T-helper 9 cell (primary cell): Measurements from ENCODE around the gene ATP11A.
"Not testable (repeated sequence)": the region's sequence is repeated elsewhere in the genome, so short reads cannot be mapped to it uniquely, and the experiment has no call there.

Experiments
- DNase-seq: peaks from one replicate; pipeline ENCODE4 v3.0.0-alpha.2; 2020

The ATP11A gene

DNA sequence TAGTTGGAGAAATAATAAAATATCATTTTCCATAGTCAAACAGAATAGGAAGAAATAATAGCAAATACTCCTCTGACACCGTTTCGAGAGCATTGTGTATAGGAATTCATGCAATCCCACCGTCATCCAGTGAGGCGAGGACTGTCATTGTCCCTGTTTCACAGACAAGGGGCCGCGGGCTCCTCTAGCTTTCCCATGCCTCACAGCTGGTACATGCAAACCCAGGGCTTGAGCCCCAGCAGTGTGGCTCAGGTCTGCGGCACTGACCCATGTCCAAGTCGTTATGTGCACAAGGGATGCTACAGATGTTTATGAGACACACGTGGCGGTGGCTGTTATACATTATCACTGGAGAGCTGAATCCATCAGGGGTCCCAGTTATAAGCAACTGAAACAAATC is 18.5 kb upstream of the ATP11A start:
- DNase-seq: no peak

DNA sequence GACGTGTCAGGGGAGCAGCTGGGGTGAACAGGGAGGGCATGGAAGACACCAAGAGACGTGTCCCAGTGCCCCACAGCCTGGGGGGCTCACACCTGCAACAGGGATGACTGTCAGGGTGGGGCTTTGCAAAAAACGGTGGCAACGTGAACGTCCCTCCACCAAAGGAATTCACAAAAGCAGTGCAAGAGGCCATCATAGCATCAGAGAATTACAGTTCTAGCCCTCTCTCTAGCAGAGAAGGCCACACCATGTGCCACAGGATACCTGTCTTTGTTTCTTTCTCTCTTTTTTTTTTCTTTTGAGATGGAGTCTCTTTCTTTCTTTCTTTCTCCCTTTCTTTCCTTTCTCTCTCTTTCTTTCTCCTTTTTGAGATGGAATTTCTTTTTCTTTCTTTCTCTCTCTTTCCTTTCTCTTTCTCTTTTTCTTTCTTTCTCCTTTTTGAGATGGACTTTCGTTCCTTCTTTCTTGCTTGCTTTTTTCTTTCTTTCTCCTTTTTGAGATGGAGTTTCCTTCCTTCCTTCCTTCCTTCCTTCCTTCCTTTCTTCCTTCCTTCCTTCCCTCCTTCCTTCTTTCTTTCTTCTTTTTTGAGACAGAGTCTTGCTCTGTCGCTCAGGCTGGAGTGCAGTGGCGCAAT is 17.1 kb upstream of the ATP11A start:
- DNase-seq: no peak

DNA sequence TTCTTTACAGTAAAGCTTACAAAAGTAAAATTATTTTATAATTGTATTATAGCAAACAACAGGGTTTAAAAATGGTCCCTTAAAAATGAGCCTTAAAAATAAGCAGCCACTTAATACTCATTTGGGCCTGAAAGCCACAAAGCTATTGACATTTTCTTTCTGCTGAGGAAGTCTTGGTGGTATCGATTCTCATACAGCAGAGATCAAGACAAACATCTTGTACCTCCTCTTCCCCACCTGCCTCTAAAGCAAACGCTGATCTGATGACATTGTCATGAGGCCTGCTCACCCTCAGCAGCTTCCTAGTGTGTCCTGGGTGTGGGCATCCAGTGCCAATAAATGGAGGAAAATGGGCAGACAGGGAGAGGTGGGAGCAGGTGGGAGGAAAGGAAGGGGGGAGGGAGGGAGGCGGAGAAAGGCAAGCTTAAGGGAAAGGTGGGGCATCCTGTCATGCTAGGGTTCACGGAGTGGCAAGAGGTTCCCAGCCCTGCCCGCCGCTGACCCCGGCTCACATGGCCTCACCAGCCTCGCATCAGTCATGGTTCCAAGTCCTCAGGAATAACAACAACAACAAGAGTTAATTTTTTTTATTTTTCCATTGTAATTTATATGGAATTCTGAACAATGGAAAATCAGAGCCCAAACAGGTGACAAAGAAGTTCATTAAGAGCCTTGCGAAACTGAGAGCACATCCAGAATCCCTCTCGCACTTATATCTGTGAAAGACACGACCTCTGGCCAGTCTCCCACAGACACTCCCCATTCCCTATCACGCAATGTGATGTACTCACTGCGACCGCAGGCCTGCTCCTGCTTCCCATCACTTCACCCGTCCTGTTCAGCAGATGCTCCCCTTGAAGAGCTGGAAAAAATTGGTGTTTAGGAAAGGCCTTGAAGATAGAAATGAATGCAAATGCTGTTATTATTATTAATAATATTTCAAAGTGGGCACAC is 15.1 kb upstream of the ATP11A start:
- DNase-seq: no peak

DNA sequence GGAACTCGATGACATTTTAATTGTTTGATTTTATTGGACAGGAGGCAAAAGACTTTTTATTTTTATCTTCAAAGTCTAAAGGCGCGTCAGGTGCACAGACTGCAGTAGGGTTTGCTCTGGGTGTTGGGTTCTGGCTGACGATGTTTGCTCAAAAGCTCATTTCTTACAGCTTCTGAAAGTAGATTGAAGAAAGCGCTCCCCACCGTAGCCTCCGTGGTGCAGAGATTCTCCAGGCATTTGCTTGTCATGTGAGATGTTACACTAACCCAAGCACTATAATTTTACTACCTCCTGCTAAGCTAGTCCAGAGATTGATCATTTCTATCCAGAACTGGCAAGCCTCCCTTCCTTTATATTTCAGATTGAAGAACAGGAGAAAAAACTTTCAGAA is 14.5 kb upstream of the ATP11A start:
- no peak for DNase-seq

DNA sequence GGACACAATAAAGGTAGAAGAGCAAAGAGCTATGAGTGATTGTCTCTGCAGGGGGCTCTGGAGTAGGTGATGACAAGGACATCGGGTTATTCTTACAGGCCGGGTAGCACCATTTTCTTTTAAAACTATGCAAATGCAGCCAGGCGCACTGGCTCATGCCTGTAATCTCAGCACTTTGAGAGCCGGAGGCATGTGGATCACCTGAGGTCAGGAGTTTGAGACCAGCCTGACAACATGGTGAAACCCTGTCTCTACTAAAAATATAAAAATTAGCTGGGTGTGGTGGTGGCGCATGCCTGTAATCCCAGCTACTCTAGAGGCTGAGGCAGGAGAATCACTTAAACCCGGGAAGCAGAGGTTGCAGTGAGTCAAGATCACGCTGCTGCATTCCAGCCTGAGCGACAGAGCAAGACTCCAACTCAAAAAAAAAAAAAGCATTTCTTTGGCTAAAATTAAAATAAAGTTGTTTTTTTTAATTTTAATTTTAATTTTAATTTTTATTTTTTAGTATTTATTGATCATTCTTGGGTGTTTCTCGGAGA is 12.3 kb upstream of the ATP11A start:
- DNase-seq: not testable (repeated sequence)

DNA sequence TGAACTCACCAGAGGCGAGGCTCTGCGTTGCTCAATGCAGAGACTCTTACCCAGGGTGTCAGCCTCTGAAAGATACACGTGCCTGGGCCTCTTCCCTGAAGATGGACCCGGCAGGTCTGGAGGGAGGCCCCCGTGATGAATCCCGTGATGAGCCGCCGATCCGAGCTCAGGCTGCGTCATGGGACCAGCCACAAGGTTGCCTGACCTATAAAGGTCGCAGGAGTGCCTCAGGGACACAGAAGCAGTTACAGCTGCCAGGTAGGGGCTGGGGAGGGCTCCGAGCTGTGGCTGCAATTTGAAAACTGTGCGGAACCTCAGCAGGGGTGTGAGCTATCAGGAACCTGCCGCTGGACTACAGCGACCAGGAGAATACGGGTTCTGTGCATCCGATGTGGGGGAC is 10.5 kb upstream of the ATP11A start:
- DNase-seq: no peak

DNA sequence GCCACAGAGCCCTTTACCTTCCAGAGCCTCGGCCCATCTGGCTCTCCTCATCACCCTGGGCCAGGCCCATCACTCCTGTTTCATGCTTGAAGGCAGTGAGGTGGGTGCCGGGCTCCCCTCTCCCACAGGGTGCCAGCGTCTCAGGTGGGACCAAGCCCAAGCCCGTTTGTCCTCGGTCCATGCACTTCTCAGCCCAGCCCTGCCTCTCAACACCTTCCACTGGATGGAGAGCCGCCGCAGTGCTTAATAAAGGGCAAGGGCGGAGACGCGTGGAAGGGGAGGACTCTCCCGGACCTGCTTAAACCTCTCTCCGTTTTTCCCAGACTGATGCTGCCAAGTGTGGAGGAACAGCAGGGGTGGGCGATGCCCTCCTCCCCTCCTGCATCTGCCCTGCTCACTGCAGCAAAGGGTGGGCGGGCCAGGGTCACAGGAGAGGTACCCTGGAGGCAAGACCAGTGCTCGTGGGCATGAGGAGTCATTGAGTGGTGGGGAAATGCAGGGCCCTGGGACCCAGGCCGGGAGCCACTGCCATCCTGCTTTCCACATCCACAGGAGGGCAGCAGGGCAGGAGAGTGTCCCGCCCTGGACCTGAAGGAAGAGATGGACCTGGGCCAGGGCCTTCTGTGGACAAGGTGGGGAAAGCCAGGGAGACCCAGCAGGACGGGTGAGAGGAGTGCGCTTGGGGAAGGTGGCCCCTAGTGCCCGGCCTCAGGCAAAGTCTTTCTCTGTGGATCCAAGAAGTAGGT is 9.7 kb upstream of the ATP11A start:
- DNase-seq: no peak

DNA sequence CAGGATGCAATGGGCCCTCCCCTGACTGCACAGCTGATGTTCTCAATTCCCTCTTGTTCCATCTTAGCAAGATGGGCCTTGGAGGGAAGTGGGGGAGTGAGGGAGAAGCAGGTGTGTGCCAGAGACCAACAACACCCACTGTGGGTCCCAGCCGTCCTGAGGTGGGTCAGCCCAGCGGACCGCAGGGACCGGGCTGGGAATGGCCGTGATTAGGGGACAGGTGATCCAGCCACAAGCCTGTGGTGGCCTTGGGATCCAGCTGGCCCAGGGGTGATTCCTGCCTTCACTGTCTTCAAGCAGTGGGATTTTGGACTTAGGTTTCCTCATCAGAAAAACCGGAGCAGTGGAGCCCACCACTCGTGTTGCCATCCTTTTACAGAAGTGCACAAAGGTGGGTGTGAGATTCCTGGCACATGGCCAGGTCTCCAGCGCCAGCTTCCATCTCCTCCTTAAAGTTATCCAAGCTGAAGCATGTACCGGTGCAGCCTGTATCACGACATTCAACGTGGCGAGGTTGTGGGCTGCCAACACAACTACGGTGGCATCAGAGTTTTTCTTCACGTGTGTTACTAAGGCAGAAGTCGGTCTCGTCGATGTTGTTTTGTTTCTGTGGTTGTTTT is 9.0 kb upstream of the ATP11A start:
- DNase-seq: no peak

DNA sequence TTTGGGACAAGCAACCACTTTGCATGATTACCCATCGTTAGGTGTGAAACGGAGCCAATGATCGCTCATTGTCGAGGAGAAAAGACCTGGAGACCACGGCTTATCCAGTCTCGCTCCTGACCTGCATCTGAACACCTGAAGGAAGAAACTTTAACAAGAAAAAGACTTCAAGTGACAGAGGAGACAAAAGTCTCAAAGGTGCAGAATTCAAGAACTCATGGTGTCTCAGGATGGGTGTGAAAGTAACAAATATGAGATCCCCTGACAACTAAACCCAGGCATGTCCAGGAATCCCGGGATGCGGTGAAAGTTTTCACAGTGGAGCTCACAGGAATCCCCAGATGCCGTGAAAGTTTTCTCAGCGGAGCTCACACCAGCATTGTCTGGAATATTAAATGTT is 6.3 kb upstream of the ATP11A start:
- DNase-seq: no peak

DNA sequence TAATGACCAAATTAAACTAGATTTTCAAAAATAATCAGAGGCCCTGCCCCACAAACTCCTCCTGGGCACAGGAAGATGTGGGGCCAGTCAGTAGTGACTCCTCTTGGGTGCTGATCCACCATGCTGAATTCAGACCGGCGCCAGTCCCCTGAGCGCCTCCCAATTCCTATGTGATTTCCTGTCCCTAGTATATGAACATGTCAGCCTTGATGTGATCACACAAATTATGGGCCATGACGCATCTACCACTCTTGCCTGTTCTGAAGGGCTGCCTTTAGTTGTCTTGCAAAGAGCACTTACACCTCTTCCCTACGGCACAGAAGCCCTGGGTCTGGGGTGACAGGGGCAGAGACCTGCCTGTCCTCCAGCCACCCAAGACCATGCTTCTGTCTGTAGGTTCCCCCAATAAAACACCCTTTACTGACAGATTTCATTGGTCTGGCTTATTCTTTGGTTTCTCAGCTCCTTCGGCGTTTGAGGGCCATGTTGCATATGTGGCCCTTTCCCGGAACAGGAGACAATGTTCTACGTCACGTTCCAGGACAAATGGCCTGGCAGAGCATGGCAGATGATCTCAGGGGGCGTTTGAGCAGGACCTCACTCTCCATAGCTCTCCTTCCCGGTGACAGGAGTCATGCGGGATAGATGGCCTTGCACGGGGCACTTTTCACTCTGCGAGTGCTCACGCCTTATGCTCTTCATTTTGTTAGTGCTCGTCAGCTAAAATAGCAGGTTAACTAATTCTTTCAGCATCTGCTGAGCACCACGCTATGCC is 5.6 kb upstream of the ATP11A start:
- no peak for DNase-seq

DNA sequence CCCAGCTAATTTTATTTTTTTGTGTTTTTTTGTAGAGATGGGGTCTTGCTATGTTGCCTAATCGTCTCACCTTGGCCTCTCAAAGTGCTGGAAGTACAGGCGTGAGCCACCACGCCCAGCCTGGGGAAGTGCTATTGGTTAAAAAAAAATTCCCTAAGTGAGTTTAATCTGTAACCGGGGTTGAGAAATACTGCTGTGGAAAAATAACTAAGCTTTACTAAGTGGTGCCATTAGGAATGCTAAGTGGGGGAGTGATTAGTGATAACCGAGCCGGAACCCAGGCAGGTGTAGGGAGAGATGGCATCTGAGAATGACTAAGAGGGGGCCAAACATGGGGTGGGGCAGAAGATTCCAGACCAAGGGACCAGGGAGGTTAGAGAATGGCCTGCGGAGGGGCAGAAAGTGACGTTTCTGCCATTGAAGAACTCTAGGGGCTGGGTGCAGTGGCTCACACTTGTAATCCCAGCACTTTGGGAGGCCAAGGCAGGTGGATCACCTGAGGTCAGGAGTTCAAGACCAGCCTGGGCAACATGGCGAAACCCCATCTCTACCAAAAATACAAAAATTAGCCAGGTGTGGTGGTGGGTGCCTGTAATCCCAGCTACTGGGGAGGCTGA is 4.5 kb upstream of the ATP11A start:
- not testable (repeated sequence) for DNase-seq

DNA sequence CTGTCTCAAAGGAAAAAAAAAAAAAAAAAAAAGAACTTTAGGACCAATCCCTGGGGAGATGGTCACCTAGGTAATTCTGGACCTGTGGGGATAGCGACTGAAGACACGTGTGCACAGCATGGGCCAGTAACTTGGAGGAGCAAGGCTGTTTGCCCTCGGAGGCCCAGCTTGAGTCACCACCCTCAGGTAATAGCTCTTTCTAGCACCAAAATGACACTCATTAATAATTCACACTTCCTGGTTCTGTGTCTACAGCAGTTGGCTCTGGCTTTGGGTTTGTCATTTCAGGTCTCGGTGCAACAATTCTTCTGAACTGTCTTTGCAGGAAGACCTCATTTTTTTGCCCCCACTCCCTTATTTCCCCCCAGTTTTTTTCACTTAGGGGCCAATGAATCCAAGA is 3.9 kb upstream of the ATP11A start:
- no peak for DNase-seq

DNA sequence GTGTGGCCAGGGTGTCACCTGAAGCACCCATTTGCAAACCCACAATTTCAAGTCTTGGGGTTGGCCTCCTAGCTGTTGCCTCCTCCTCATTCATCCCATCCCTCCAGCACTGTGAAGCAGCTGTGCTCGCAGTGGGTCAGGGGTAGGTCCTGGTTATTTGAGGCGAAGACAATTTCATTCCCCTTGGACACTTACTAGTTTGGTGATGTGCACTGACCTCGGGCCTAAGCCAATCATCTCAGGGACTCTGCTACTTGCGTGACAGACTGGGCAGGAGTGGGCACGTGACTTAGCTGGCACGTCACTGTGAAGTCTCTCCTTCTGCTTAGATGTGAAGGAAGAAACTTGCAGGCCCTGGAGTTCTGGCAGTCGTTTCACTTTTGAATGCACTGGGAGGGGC is 3.5 kb upstream of the ATP11A start:
- no peak for DNase-seq

DNA sequence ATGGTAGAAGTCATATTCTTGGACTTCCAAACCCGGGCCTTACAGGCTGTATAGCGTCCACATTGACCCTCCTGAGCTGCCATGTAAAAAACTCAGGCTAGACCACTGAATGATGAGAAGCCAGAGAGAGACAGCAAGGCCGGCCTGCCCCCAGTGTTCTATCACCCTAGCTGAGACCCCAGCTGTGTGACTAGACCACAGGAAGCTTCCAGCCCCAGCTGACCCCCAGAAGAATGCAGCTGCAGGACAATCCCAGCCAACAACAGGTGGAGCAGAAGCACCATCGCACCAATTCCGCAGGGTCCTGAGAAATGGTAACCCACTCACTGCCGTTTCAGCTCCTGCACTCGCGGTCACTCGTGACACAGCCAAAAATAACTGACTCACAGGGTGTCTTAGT is 2.9 kb upstream of the ATP11A start:
- no peak for DNase-seq

DNA sequence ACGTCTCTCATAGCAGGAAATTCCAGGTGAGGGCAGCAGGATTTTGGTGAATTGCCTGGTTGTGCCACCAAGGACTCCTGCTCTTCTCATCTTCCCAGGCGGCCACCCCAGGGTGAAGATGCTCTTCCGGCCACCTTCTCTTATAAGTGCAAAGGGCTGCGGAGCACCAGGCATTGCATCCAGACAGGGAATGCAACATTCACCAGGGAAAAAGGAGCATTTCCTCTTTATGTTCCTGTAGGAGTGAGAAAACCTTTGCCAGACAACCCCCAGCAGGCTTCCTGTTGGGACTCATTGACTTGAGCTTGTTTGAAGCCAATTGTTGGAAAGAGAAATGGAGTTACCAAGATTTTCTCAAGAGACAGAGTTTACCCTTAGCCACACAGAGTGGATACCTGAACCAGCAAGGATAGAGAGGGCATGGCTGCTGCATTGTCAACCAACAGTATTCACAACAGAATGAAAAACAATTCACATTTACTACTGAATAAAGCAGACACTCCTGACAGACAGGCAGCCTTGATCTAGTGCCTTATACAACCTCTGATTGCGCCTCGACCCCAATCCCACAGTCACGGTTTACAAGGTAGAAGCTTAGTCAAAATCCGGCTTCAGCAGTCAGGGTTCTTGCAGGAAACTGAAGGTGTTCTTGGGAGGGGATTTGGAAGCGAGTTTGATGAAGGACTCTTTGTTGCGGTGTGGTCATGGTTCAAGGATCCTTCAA is 1.8 kb upstream of the ATP11A start:
- DNase-seq: no peak

DNA sequence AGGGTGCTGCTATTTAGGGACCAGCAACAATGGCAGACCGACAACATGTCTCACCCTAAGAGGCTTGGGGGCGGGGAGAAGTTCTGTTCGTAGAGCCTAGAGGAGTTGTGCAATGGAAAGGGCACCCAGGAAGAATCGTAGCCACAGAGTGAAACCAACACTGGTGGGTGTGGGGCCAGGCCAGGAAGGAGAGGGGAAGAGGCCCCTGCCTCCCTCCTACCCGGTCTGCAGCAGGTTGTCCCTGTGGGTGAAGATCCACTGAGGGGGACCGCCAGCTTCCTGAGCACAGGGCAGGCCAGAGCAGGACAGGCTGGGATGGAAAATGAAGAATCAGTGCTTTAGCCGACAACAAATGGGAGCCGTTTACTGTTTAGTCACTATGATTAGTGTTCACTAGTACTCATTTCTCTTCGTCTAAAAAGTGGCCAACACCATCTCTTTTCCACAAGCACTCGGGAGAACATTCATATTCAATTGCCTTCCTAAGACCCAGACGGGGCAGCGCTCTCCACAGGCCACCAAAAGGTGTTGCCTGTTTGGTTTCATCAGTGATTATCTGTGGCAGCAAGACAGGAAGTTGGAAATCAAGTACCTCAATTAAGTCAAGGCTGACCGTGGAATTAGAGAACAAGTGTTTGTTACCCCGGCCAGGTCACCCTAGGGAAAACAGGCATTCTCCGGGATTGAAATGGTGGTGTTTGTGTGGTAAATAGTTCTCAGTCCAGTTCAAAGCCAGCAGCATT is 1.1 kb upstream of the ATP11A start:
- DNase-seq: peak; percentile 18

DNA sequence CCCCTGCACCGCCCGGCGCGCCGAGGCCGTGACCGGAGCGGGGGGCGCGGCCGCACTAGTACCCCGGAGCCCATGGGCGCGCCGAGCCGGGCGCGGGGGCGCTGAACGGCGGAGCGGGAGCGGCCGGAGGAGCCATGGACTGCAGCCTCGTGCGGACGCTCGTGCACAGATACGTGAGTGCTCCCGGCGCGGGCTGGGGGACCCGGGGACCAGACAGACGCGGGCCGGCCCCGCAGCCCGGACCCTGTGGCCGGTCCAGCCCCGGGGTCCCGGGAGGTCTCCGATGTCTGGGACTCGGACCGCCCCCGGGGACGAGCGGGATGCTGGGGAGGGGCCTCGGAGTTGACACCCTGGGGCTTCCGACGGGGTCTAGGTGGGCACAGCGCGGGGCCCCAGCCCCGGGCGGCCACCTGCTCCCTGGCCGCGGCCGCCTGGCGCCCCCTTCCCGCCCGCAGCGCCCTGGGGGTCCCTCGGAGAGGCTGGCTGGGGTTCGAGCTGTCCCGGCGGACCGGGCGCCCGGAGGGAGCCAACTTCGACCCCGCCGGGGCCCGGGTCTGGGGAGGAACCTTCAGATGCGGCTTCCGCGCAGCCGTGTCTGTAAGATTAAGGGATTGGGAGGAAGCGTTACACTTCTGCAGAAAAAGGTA is 568 bp downstream of the ATP11A start:
- peak; percentile 4 for DNase-seq

DNA sequence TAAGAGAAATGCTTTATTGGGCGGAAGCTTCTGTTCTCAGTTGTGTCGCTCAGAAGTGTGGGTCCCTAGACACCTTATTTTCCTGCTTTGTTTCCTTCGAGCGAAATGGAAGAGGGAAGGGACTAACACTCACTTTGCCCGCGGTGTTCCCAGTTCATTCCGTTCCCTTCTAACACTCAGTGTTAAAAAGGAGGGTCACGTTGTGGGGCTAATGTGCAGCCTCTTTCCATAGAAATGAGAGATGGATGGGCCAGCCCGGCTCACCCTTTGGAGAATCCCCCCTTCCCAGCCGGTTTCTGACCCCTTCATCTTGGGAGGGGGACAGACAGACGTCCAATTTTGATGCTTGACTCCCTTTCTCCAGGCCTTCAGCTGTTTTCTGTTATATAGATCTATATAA is 2.3 kb downstream of the ATP11A start:
- no peak for DNase-seq

DNA sequence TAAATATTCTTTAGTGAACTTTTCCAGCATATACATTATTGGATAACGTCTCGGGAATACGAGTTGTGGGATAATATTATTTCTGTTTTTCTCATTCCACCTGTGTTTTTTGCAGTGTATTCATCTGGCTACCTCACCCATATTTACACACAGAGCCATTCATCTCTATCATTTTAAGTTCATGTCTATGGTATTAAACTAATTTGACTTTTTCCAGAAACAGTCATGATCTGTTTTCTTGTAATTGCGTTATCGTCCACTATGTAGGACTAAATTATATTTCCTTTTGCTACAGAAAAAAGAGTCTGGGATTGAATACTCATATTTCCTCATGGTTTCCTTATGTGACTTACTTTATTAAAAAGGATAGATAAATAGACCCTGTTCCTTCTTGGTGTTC is 2.7 kb downstream of the ATP11A start:
- no peak for DNase-seq
